Transverse colon (tissue), 4 donors: ENCODE data around the gene PNKD. TPM values are rescaled to one million over a fixed set of nuclear protein-coding genes. Genes with fewer than 3 reads are reported as not detected.

Experiments
- DNase-seq: peaks from one replicate; pipeline ENCODE4 v3.0.0-alpha.2; 2019
- H3K27ac ChIP-seq, 4 donors: fragments of 200-600 bp; sonication (generic); 2 replicates each; pipeline ENCODE4 v1.5.1; 2016 to 2018; ENCODE audit warnings: inconsistent platforms in 4 of 4
- H3K27me3 ChIP-seq: fragments of 200-600 bp; sonication (generic); 2 replicates; pipeline ENCODE4 v1.5.1; 2017; ENCODE audit warnings: inconsistent platforms
- H3K36me3 ChIP-seq, 4 donors: fragments of 200-600 bp; sonication (generic); 2 replicates each; pipeline ENCODE4 v1.5.1; 2017 to 2019; ENCODE audit warnings: inconsistent platforms in 4 of 4
- H3K4me1 ChIP-seq, 4 donors: fragments of 200-600 bp; sonication (generic); 2 replicates each; pipeline ENCODE4 v1.5.1; 2017 to 2020; ENCODE audit warnings: inconsistent platforms in 4 of 4
- H3K4me3 ChIP-seq, 4 donors: fragments of 200-600 bp; sonication (generic); 1 replicate in 1 of 4; 2 replicates in 3 of 4; pipeline versions ENCODE4 v1.5.1 to v1.6.1; 2017 to 2019; ENCODE audit warnings: inconsistent platforms in 4 of 4
- H3K9me3 ChIP-seq, 2 donors: fragments of 200-600 bp; sonication (generic); 2 replicates each; pipeline ENCODE4 v1.5.1; 2017 to 2019; ENCODE audit warnings: inconsistent platforms in 2 of 2
- EP300 ChIP-seq: sonication (generic); formaldehyde crosslinking; IDR thresholded peaks from one replicate; pipeline ENCODE4 v1.6.1; 2017; ENCODE audit warnings: antibody characterized with exemption, low read depth
- POLR2A ChIP-seq: fragments of 450-650 bp; IDR thresholded peaks from one replicate; pipeline ENCODE4 v1.6.1; 2016; ENCODE audit warnings: antibody characterized with exemption, mild to moderate bottlenecking, moderate library complexity
- POLR2AphosphoS5 ChIP-seq, 3 donors: sonication (generic); formaldehyde crosslinking; IDR thresholded peaks; one replicate each; pipeline ENCODE4 v1.6.1; 2016; ENCODE audit warnings: antibody characterized with exemption in 3 of 3
- WGBS, 2 donors: methylation state at CpG; one replicate each; pipeline ENCODE4 v1.1.5; 2018; ENCODE audit warnings: low coverage in 1 of 2; 5-methylcytosine and 5-hydroxymethylcytosine counted together
- in situ Hi-C, 4 donors: fragments of 200-750 bp; cut with MboI; loops; one replicate each; pipeline versions ENCODE4 v1.15.0 to v1.15.1; 2017; ENCODE audit warnings: low sequenced_read_pairs in 3 of 4, low pct_ligation_motif_present in 1 of 4, low pct_unique_long_range_greater_than_20kb in 1 of 4
- intact Hi-C: fragments of 100-400 bp; cut with DNase I; formaldehyde crosslinking; loops from one replicate; pipeline ENCODE4 v1.15.1; 2023; ENCODE audit warnings: low total_unique reads
- total RNA-seq, 4 donors: library from RNA; depleted of rRNA; stranded (reverse); fragments of >200 nt; gene quantifications; one replicate each; pipeline ENCODE4 v1.1.0, GENCODE V29; 2016
- TF ChIP-seq, protein P1 (sequence below), 5 experiments: fragments of 200-600 bp in 3 of 5; fragments of 450-650 bp in 2 of 5; sonication (generic) in 3 of 5; IDR thresholded peaks; 1 replicate in 2 of 5; 2 replicates in 3 of 5; pipeline ENCODE4 v1.5.1; 2016 to 2017; ENCODE audit warnings: antibody characterized with exemption in 5 of 5, inconsistent platforms in 3 of 5, mild to moderate bottlenecking in 2 of 5, moderate library complexity in 1 of 5

PNKD gene
- total RNA-seq, 4 donors from 2014 or later = 14.3 to 111 (median 100) TPM

- H3K4me1 ChIP-seq = no peaks in the 10 kb centered on the region
- H3K36me3 ChIP-seq = peaks cover 0 to 97% (median 50%) of the 10 kb centered on the region in 4 donors
- in situ Hi-C loops (no loop called here), intact Hi-C loops (no loop called here)
- no peak overlapping the region for H3K4me3 ChIP-seq
- no peak overlapping the region for H3K27ac ChIP-seq
- no peaks in the 10 kb centered on the region for H3K27me3 ChIP-seq
- DNase-seq = no peak
- H3K9me3 ChIP-seq = no peaks in the 10 kb centered on the region
- TF ChIP-seq POLR2A (no peak), POLR2AphosphoS5 (IDR thresholded peaks at IDR 0.05) (no peak), EP300 (no peak)
- TF ChIP-seq, protein P1, sequence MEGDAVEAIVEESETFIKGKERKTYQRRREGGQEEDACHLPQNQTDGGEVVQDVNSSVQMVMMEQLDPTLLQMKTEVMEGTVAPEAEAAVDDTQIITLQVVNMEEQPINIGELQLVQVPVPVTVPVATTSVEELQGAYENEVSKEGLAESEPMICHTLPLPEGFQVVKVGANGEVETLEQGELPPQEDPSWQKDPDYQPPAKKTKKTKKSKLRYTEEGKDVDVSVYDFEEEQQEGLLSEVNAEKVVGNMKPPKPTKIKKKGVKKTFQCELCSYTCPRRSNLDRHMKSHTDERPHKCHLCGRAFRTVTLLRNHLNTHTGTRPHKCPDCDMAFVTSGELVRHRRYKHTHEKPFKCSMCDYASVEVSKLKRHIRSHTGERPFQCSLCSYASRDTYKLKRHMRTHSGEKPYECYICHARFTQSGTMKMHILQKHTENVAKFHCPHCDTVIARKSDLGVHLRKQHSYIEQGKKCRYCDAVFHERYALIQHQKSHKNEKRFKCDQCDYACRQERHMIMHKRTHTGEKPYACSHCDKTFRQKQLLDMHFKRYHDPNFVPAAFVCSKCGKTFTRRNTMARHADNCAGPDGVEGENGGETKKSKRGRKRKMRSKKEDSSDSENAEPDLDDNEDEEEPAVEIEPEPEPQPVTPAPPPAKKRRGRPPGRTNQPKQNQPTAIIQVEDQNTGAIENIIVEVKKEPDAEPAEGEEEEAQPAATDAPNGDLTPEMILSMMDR (IDR thresholded peaks at IDR 0.05) = no peak
- 82 to 94% methylated on average over 13 of the region's 13 CpGs for WGBS, 2 donors
These were observed 20.6 kb upstream of the PNKD start for GRCh38 chr2:218249691-218250090.

- Histone ChIP-seq H3K27ac (no peak overlapping the region), H3K9me3 (no peaks in the 10 kb centered on the region), H3K27me3 (no peaks in the 10 kb centered on the region), H3K4me1 (no peaks in the 10 kb centered on the region), H3K36me3 (peaks cover 0 to 79% (median 39%) of the 10 kb centered on the region in 4 donors), H3K4me3 (no peak overlapping the region)
- in situ Hi-C loops = no loop called here
- DNase-seq = no peak
- TF ChIP-seq, protein P1 (IDR thresholded peaks at IDR 0.05) = no peak
- TF ChIP-seq POLR2A (no peak), EP300 (no peak), POLR2AphosphoS5 (IDR thresholded peaks at IDR 0.05) (no peak)
- intact Hi-C loops = no loop called here
- WGBS, 2 donors = 69% methylated on average over 7 of the region's 7 CpGs; no CpG with 5 or more reads in 1 of the 2 donors
These were observed 17.6 kb upstream of the PNKD start for GRCh38 chr2:218252509-218253231.

GRCh38 chr2:218253232-218253625 lies 17.1 kb upstream of the PNKD start:
- DNase-seq = no peak
- Histone ChIP-seq H3K27me3 (no peaks in the 10 kb centered on the region), H3K4me1 (peaks cover 0 to under 1% (median 0%) of the 10 kb centered on the region in 4 donors), H3K27ac (no peak overlapping the region), H3K9me3 (no peaks in the 10 kb centered on the region), H3K4me3 (no peak overlapping the region), H3K36me3 (peaks cover 0 to 73% (median 37%) of the 10 kb centered on the region in 4 donors)
- intact Hi-C loops (no loop called here), in situ Hi-C loops (no loop called here)
- no peak for TF ChIP-seq POLR2A
- TF ChIP-seq EP300 = no peak
- no peak for TF ChIP-seq POLR2AphosphoS5 (IDR thresholded peaks at IDR 0.05)
- TF ChIP-seq, protein P1 (IDR thresholded peaks at IDR 0.05) = no peak
- WGBS, 2 donors = 50 to 78% methylated on average over 1 to 5 of the region's 5 CpGs

GRCh38 chr2:218255446-218255845 lies 14.9 kb upstream of the PNKD start:
- H3K27me3 ChIP-seq = no peaks in the 10 kb centered on the region
- H3K4me3 ChIP-seq = no peak overlapping the region
- WGBS, 2 donors = 68 to 73% methylated on average over 6 of the region's 6 CpGs
- no peak for TF ChIP-seq POLR2A
- no peak for TF ChIP-seq EP300
- TF ChIP-seq, protein P1 (IDR thresholded peaks at IDR 0.05) = no peak
- no peak for TF ChIP-seq POLR2AphosphoS5 (IDR thresholded peaks at IDR 0.05)
- H3K4me1 ChIP-seq = peaks cover 16 to 23% (median 20%) of the 10 kb centered on the region in 4 donors
- in situ Hi-C loops = loop anchor here in 1 of 4 donors (5.0 kb wide), 1 partner anchor 63 kb away; no protein-coding TSS in a partner anchor
- no peaks in the 10 kb centered on the region for H3K9me3 ChIP-seq
- DNase-seq = no peak
- intact Hi-C loops = loop anchor here (5.0 kb wide), 1 partner anchor 68 kb away; no protein-coding TSS in a partner anchor
- no peak overlapping the region for H3K27ac ChIP-seq
- H3K36me3 ChIP-seq = peaks cover 0 to 51% (median 25%) of the 10 kb centered on the region in 4 donors
